Fibroblast of pulmonary artery (primary cell): ENCODE measurements around the gene PDE1C.
"Not testable (repeated sequence)": the region's sequence is repeated elsewhere in the genome, so short reads cannot be mapped to it uniquely, and the experiment has no call there.

Experiments used
- DNase-seq: peaks from one replicate; pipeline ENCODE4 v3.0.0-alpha.2; 2010; ENCODE audit warnings: low read depth
- H3K4me3 ChIP-seq: replicated peaks from 2 replicates; pipeline ENCODE4 v1.5.1; 2011; ENCODE audit warnings: low read depth, mild to moderate bottlenecking, control low read depth, low read length, moderate library complexity
- TF ChIP-seq, protein P1 (sequence below): IDR thresholded peaks from 2 replicates; pipeline ENCODE4 v1.5.1; 2011; ENCODE audit warnings: mild to moderate bottlenecking, control low read depth, low read length, inconsistent platforms; ENCODE audit errors: missing control alignments

Gene PDE1C

DNA sequence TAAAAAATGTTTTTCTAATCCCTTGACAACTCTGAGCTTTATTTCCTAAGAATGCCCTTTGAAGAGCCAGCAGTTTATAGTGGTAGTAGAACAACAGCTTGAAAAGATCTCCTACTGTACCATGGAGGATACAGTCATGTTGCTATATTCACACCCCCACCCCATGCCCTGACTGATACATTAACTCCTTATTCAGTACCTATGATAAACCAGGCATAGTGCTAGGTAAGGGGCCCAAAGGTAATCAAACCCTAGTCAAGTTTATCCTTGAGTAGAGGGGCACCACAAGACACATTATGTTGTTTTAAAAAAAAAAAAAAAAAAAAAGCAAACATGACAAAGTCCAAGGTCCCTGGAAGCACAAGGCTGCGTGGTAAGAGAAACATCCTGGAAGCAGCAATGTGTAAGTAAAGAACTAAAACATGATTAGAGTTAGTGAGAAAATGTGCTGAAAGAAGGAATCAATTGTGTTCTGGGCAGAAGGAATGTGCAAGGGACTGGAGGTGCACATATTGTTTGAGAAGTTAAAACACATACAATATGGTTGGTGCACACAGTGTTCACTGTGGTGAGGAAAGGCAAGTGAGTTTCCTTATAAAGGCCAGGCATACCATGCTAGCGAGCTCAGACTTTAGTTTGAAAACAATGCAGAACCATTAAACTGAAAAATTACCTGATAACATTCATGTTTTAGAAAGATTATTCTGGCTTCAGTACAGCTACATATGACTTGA is 51.2 kb downstream of the PDE1C start:
- no peak for DNase-seq
- no peak overlapping the region for H3K4me3 ChIP-seq
- TF ChIP-seq, protein P1, sequence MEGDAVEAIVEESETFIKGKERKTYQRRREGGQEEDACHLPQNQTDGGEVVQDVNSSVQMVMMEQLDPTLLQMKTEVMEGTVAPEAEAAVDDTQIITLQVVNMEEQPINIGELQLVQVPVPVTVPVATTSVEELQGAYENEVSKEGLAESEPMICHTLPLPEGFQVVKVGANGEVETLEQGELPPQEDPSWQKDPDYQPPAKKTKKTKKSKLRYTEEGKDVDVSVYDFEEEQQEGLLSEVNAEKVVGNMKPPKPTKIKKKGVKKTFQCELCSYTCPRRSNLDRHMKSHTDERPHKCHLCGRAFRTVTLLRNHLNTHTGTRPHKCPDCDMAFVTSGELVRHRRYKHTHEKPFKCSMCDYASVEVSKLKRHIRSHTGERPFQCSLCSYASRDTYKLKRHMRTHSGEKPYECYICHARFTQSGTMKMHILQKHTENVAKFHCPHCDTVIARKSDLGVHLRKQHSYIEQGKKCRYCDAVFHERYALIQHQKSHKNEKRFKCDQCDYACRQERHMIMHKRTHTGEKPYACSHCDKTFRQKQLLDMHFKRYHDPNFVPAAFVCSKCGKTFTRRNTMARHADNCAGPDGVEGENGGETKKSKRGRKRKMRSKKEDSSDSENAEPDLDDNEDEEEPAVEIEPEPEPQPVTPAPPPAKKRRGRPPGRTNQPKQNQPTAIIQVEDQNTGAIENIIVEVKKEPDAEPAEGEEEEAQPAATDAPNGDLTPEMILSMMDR: no peak

DNA sequence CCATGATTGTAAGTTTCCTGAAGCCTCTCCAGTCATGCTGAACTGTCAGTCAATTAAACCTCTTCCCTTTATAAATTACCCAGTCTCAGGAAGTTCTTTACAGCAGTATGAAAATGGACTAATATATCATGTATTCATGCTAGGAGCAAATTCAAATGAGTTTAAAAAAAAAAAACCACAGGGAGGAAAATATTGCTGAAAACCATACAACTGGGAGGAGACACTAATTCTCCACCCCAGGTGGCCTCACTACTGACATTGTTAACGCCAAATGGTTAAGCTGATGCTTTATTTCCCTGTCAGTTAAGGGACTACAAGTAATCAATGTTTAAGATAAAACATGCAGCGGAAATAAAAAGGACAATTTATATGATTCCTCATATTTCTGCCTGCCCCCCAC is 55.1 kb downstream of the PDE1C start:
- TF ChIP-seq, protein P1: no peak
- DNase-seq: no peak
- H3K4me3 ChIP-seq: no peak overlapping the region

DNA sequence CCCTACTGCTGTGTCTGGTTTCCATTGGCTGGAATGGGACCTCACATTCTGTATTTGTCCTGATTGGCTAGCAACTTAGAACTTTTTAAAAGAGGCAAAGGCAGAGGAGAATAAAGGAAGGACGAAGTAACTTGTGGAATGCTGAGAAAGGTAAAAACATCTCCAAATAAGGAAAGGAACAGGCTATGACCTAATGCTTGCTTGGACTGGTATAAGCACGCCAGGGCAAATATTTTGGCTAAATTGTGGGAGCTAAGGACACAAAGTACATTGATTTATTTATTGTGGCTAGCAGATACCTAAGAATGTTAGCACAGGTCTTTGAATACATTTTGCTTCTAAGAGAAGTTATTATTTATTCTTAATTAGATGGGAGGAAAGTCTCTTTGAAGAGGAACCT is 56.7 kb downstream of the PDE1C start:
- DNase-seq, H3K4me3 ChIP-seq: not testable (repeated sequence)

DNA sequence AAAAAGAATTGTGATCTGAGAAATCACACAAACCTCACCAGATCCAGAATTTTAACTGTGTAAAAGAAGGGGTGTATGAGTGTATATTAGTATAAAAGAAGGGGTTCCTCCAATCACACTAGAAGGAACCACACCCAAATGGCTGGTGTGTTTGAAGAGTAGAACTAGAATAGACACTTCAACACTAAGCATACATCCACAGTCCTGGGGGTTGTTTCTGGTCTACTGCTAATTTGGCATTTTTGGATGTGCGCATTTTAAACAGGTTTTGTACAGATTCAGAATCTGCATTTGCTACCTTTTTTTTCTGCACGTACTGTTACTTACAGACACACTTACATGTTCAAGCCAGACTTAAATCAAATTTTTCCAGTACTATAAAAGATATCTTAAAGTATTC is 64.6 kb downstream of the PDE1C start:
- TF ChIP-seq, protein P1: no peak
- DNase-seq: no peak
- H3K4me3 ChIP-seq: no peak overlapping the region

DNA sequence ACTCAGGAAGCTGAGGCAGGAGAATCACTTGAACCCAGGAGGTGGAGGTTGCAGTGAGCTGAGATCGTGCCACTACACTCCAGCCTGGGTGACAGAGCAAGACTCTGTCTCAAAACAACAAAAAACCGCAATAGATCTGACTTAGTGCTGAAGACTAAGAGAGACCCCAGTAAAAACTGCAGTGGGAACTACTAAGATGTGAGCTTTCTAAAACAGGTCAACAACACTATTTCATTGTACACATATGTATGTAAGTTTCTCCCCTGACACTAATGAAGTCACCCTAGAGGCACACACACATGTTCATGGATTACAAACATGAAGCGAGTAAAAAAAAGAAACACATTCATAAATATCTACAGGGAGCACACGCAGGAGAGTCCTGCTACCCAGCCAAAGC is 68.3 kb downstream of the PDE1C start:
- H3K4me3 ChIP-seq: no peak overlapping the region
- TF ChIP-seq, protein P1: no peak
- DNase-seq: no peak

DNA sequence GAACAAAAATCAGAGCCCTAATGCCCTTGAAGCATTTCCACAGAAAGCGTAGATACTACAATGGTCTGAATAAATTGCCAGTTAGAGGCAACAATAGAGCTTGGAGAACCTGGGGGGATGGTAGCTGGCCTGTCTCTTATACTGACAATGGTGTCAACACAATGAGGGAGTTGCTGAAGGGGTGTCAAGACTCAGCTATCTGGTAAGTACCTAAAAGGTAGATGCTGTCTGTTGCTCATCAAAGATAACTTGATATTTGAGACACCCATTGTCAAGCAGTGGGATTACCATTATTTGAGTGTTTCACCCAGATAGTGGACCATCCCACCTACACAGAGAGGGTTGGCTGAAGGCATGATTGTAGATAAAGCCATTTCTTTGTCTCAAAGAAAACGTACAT is 72.8 kb downstream of the PDE1C start:
- TF ChIP-seq, protein P1: no peak
- no peak overlapping the region for H3K4me3 ChIP-seq
- no peak for DNase-seq

DNA sequence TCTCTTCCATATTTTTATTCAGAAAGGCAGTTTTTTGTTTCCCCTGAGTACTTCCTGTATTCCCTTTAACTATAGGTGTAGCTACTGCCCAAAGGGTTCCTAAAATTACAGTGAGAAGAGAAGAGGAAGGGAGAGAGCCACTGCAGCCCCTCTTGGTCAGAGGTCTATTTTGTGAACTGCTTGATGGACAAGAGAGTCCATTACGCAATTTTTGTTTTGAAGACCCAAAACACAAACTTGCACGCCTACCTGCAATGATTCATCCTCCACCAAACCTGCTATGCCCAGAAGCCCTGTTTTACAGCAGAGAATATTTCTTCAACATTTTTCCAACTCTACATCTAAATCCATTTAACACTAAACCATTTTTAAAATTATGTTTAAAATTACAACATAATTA is 75.1 kb downstream of the PDE1C start:
- TF ChIP-seq, protein P1: no peak
- no peak for DNase-seq

DNA sequence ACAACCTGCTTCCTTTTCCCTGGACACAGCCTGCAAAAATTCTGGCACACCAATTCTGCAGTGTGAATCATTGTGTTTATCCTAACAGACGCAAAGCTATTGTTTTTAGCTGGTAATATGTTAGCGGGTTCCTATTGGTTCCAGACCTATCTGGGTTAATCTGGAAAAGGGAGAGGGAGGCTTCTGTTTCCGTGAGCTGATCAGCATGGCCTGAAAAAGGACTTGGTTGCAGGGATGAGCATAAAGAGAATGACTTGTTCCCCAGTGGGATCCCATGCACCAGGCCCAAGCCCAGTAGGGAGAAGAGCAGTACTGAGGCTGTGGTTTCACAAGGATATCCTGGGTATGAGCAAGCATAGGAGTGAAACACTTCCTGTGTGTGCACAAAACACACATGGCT is 78.4 kb downstream of the PDE1C start:
- H3K4me3 ChIP-seq: no peak overlapping the region
- TF ChIP-seq, protein P1: no peak
- no peak for DNase-seq

More for the DNA sequence above, 75.1 kb downstream of the PDE1C start:
- no peak overlapping the region for H3K4me3 ChIP-seq
